Measurements from ENCODE around the gene ZNF20. TPM values are rescaled to one million over a fixed set of nuclear protein-coding genes. Genes with fewer than 3 reads are reported as not detected.

ZNF20 gene
- total RNA-seq (2022) (2.0 and 4.5 TPM in 2 replicates), Bru-seq, nascent RNA (percentile 21 among the genes with signal in this experiment), BruChase-seq, experiment 1, labeled RNA remaining after a 6-hour chase (percentile 21 among the genes with signal in this experiment), BruChase-seq, experiment 2, labeled RNA remaining after a 2-hour chase (percentile 16 among the genes with signal in this experiment)
- long read RNA-seq, partial matches to known transcripts: 0 of 4 reads
- long read RNA-seq, other reads (novel, unspliced or antisense): 1 of 4 reads

GRCh38 chr19:12139885-12140544 lies at the start of gene ZNF20:
Gene ZNF20 (minus strand): TSS chr19:12140350. CDS start chr19:12140182, 168 bp downstream.
- H3K9me3 Mint-ChIP-seq (ENCODE audit: low read depth, unreplicated experiment): no peaks in the 10 kb centered on the region
- peak within 1 kb of the TSS; percentile 78 for H3K4me3 Mint-ChIP-seq (ENCODE audit: low read depth, unreplicated experiment)
- H3K27ac Mint-ChIP-seq (ENCODE audit: unreplicated experiment): peak within 1 kb of the TSS; percentile 76
- H3K27me3 Mint-ChIP-seq (ENCODE audit: unreplicated experiment): no peaks in the 10 kb centered on the region
- peak; percentile 95 for DNase-seq
- intact Hi-C loops (cut with micrococcal nuclease; ENCODE audit: unreplicated experiment): loop anchor here (2.0 to 5.0 kb wide), 3 partner anchors 153 to 438 kb away; partner anchors contain the start of gene ZNF763
- peaks cover 11% of the 10 kb centered on the region for H3K4me1 Mint-ChIP-seq (ENCODE audit: low read depth, unreplicated experiment)
- peaks cover 35% of the 10 kb centered on the region for H3K36me3 Mint-ChIP-seq (ENCODE audit: insufficient read depth, unreplicated experiment)
- TF ChIP-seq, protein P1, sequence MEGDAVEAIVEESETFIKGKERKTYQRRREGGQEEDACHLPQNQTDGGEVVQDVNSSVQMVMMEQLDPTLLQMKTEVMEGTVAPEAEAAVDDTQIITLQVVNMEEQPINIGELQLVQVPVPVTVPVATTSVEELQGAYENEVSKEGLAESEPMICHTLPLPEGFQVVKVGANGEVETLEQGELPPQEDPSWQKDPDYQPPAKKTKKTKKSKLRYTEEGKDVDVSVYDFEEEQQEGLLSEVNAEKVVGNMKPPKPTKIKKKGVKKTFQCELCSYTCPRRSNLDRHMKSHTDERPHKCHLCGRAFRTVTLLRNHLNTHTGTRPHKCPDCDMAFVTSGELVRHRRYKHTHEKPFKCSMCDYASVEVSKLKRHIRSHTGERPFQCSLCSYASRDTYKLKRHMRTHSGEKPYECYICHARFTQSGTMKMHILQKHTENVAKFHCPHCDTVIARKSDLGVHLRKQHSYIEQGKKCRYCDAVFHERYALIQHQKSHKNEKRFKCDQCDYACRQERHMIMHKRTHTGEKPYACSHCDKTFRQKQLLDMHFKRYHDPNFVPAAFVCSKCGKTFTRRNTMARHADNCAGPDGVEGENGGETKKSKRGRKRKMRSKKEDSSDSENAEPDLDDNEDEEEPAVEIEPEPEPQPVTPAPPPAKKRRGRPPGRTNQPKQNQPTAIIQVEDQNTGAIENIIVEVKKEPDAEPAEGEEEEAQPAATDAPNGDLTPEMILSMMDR (IDR thresholded peaks at IDR 0.05; ENCODE audit: unreplicated experiment): no peak
- no TSS peak for BruUV-seq (replicated peaks)
- CTCF ChIA-PET: interaction anchor here (0.6 to 2.4 kb wide), 10 partner anchors 14 to 500 kb away, joined by 3 to 21 read pairs (median 4); partner anchors contain the start of genes ZNF442, ZNF491 and ZNF700

DNA sequence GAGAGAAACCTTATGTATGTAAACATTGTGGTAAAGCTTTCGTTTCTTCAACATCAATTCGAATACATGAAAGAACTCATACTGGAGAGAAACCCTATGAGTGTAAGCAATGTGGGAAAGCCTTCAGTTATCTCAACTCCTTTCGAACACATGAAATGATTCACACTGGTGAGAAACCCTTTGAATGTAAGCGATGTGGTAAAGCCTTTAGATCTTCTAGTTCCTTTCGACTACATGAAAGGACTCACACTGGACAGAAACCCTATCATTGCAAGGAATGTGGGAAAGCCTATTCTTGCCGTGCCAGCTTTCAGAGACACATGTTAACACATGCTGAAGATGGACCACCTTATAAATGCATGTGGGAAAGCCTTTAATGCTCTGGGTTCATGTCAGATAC lies 47.5 kb upstream of the ZNF20 start:
- CTCF ChIA-PET: no interaction called here
- TF ChIP-seq, protein P1 (IDR thresholded peaks at IDR 0.05; ENCODE audit: unreplicated experiment): no peak
- DNase-seq: no peak
- Mint-ChIP-seq H3K27me3 (ENCODE audit: unreplicated experiment) (no peaks in the 10 kb centered on the region), H3K4me3 (ENCODE audit: low read depth, unreplicated experiment) (no peak overlapping the region), H3K9me3 (ENCODE audit: low read depth, unreplicated experiment) (peaks cover 8% of the 10 kb centered on the region), H3K27ac (ENCODE audit: unreplicated experiment) (no peak overlapping the region), H3K36me3 (ENCODE audit: insufficient read depth, unreplicated experiment) (no peaks in the 10 kb centered on the region), H3K4me1 (ENCODE audit: low read depth, unreplicated experiment) (no peaks in the 10 kb centered on the region)
- intact Hi-C loops (cut with micrococcal nuclease; ENCODE audit: unreplicated experiment): no loop called here
- no TSS peak for BruUV-seq (replicated peaks)

DNA sequence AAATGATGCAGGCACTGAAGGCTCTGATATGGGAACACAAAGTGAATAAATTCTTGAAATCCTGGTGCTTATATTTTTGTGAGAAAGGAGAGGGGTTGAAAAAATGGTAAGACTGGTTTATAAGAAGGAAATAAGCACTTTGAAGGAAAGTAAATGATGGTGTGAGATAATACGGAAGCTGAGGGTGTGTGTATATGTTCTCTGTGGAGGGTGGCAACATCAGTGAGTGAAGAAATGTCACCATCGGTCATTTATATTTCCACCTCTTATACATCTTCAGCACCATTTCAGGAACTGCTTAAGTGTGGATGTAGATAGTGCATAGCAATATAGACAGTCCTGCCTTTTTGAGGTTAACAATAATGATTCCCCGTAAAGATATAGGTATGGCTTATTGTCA lies 40.2 kb upstream of the ZNF20 start:
- Mint-ChIP-seq H3K27me3 (ENCODE audit: unreplicated experiment) (no peaks in the 10 kb centered on the region), H3K4me3 (ENCODE audit: low read depth, unreplicated experiment) (no peak overlapping the region), H3K36me3 (ENCODE audit: insufficient read depth, unreplicated experiment) (no peaks in the 10 kb centered on the region), H3K9me3 (ENCODE audit: low read depth, unreplicated experiment) (peaks cover 7% of the 10 kb centered on the region), H3K4me1 (ENCODE audit: low read depth, unreplicated experiment) (no peaks in the 10 kb centered on the region), H3K27ac (ENCODE audit: unreplicated experiment) (no peak overlapping the region)
- CTCF ChIA-PET: no interaction called here
- TF ChIP-seq, protein P1 (IDR thresholded peaks at IDR 0.05; ENCODE audit: unreplicated experiment): no peak
- no peak for DNase-seq
- intact Hi-C loops (cut with micrococcal nuclease; ENCODE audit: unreplicated experiment): no loop called here
- BruUV-seq (replicated peaks): no TSS peak

DNA sequence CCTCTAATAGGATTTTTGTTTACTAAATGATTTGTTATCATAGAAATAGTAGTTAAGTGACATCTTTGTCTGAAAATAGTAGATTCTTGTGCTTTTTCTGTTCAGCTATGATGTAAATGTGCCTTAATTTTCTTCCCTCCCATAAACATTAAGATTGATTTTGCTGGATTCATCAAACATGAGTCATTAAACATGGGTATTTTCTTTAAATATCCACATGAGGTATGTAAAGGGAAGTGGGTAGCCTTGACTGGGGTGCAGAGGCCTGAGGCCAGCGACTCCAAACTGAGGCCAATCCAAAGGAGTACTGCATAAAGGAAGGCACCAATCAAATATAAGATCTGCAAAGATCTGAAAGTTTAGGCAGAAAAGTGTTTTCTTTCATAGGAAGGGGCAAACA lies 26.5 kb upstream of the ZNF20 start:
- DNase-seq: no peak
- intact Hi-C loops (cut with micrococcal nuclease; ENCODE audit: unreplicated experiment): no loop called here
- H3K4me1 Mint-ChIP-seq (ENCODE audit: low read depth, unreplicated experiment): peaks cover 9% of the 10 kb centered on the region
- CTCF ChIA-PET: no interaction called here
- BruUV-seq (replicated peaks): no TSS peak
- no peaks in the 10 kb centered on the region for H3K27me3 Mint-ChIP-seq (ENCODE audit: unreplicated experiment)
- TF ChIP-seq, protein P1 (IDR thresholded peaks at IDR 0.05; ENCODE audit: unreplicated experiment): no peak
- no peak overlapping the region for H3K27ac Mint-ChIP-seq (ENCODE audit: unreplicated experiment)
- peaks cover 25% of the 10 kb centered on the region for H3K36me3 Mint-ChIP-seq (ENCODE audit: insufficient read depth, unreplicated experiment)
- H3K4me3 Mint-ChIP-seq (ENCODE audit: low read depth, unreplicated experiment): no peak overlapping the region
- peaks cover 5% of the 10 kb centered on the region for H3K9me3 Mint-ChIP-seq (ENCODE audit: low read depth, unreplicated experiment)

All from Calu3 (cell line).